NCI-H146 treated with DMSO at 0.1 percent for 48 hours (cell line): ENCODE data around the gene MAML3.

Source experiments
- DNase-seq: peaks from one replicate; lab custom pipeline; 2025; ENCODE audit not compliant: unreplicated experiment; lab: John Stamatoyannopoulos, UW

The MAML3 gene

GRCh38 chr4:139672215-139672614, 481.8 kb downstream of the MAML3 start:
- no peak for DNase-seq

GRCh38 chr4:139670775-139671174, 483.2 kb downstream of the MAML3 start:
- DNase-seq = no peak

GRCh38 chr4:139669890-139670289, 484.1 kb downstream of the MAML3 start:
- peak; percentile 50 for DNase-seq

- no peak for DNase-seq
Measured at GRCh38 chr4:139669335-139669734, 484.6 kb downstream of the MAML3 start.

GRCh38 chr4:139668658-139669201, 485.3 kb downstream of the MAML3 start:
- no peak for DNase-seq

GRCh38 chr4:139668036-139668435, 485.9 kb downstream of the MAML3 start:
- DNase-seq = no peak
